Measurements from ENCODE around the gene TMEM167B. TPM values are rescaled to one million over a fixed set of nuclear protein-coding genes. Genes with fewer than 3 reads are reported as not detected.

The TMEM167B gene
- total RNA-seq, 2 experiments from 2014 or later, result 21.8 to 23.4 TPM

- no peaks in the 10 kb centered on the region for H3K9me3 Mint-ChIP-seq
- POLR2A ChIA-PET, result interaction anchor here (0.7 to 0.8 kb wide), 2 partner anchors 9 to 1658 kb away, joined by 3 to 6 read pairs; no protein-coding TSS in a partner anchor
- H3K4me3 Mint-ChIP-seq, result no peak overlapping the region
- no peaks in the 10 kb centered on the region for H3K27me3 Mint-ChIP-seq
- peak; percentile 25 for DNase-seq
- intact Hi-C loops (cut with micrococcal nuclease), result no loop called here
- peaks cover 21% of the 10 kb centered on the region for H3K4me1 Mint-ChIP-seq (ENCODE audit: low read depth)
- CTCF ChIA-PET, result interaction anchor here (1.1 to 1.6 kb wide), 3 partner anchors 21 to 44 kb away, joined by 3 read pairs; a partner anchor contains a TSS
- no peak for ATAC-seq
- H3K36me3 Mint-ChIP-seq (ENCODE audit: low read depth), result no peaks in the 10 kb centered on the region
- TF ChIP-seq CTCF (IDR thresholded peaks at IDR 0.05), result no peak
- H3K27ac Mint-ChIP-seq, result no peak overlapping the region
Observed at GRCh38 chr1:109134423-109134822, 43.9 kb downstream of the TMEM167B start.

GRCh38 chr1:109135940-109136339 is 45.4 kb downstream of the TMEM167B start:
- ChIA-PET POLR2A (interaction anchor here (1.3 kb wide), 1 partner anchor 15 kb away, joined by 3 read pairs; no protein-coding TSS in a partner anchor), CTCF (interaction anchor here (0.6 kb wide), 1 partner anchor 21 kb away, joined by 3 read pairs; no protein-coding TSS in a partner anchor)
- Mint-ChIP-seq H3K27me3 (no peaks in the 10 kb centered on the region), H3K4me1 (ENCODE audit: low read depth) (peaks cover 21% of the 10 kb centered on the region), H3K36me3 (ENCODE audit: low read depth) (no peaks in the 10 kb centered on the region), H3K27ac (no peak overlapping the region), H3K4me3 (no peak overlapping the region), H3K9me3 (no peaks in the 10 kb centered on the region)
- ATAC-seq, result no peak
- intact Hi-C loops (cut with micrococcal nuclease), result no loop called here
- TF ChIP-seq CTCF (IDR thresholded peaks at IDR 0.05), result no peak
- DNase-seq, result no peak

DNA sequence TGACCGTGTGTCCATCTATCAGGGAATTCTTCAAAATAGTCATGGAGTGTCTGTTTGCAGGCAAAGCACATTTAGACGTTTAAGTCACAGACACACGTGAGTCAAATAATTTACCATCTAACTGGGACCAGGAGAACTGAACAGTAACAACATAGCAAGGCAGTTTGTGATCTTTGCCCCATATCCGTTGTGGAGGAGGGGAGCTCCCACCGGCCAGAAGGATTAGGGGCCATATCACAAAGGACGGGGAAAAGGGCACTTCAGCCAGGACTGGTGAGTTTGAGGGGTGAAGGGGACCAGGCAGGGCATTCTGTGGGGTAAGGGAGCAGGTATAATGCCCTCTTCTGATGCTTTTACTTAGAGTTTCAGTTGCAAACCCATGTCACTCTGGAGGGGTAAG is 46.2 kb downstream of the TMEM167B start:
- Mint-ChIP-seq H3K4me1 (ENCODE audit: low read depth) (peaks cover 21% of the 10 kb centered on the region), H3K27me3 (no peaks in the 10 kb centered on the region), H3K9me3 (no peaks in the 10 kb centered on the region), H3K36me3 (ENCODE audit: low read depth) (no peaks in the 10 kb centered on the region), H3K4me3 (no peak overlapping the region), H3K27ac (no peak overlapping the region)
- ChIA-PET CTCF (no interaction called here), POLR2A (interaction anchor here (1.0 kb wide), 1 partner anchor 105 kb away, joined by 3 read pairs; no protein-coding TSS in a partner anchor)
- no peak for DNase-seq
- ATAC-seq, result no peak
- TF ChIP-seq CTCF (IDR thresholded peaks at IDR 0.05), result no peak
- intact Hi-C loops (cut with micrococcal nuclease), result no loop called here

GRCh38 chr1:109137958-109138357 is 47.4 kb downstream of the TMEM167B start:
- Mint-ChIP-seq H3K27me3 (no peaks in the 10 kb centered on the region), H3K4me1 (ENCODE audit: low read depth) (peaks cover 21% of the 10 kb centered on the region), H3K36me3 (ENCODE audit: low read depth) (no peaks in the 10 kb centered on the region), H3K27ac (no peak overlapping the region), H3K9me3 (no peaks in the 10 kb centered on the region), H3K4me3 (no peak overlapping the region)
- no peak for DNase-seq
- POLR2A ChIA-PET, result no interaction called here
- CTCF ChIA-PET, result no interaction called here
- ATAC-seq, result no peak
- intact Hi-C loops (cut with micrococcal nuclease), result no loop called here
- no peak for TF ChIP-seq CTCF (IDR thresholded peaks at IDR 0.05)

DNA sequence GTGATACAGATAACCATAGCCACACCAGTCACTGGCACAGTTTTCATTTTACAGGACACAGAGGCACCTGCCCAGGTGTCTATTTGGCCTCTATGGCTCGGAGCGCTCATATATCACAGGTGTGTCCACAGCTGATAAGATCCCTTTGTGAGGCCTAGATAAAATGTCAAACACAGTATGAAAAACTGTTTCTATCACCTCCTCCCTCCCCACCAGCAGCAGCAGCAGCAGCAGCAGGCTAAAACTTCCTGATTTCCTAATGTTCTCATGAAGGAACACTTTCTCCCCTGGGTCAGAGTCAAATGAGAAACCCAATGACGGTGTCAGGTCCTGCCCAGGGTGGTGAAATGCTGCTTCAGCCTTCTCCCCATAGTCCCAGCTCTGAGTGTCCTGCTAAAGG is 47.8 kb downstream of the TMEM167B start:
- Mint-ChIP-seq H3K36me3 (ENCODE audit: low read depth) (no peaks in the 10 kb centered on the region), H3K27me3 (no peaks in the 10 kb centered on the region), H3K9me3 (no peaks in the 10 kb centered on the region), H3K4me3 (no peak overlapping the region), H3K4me1 (ENCODE audit: low read depth) (peaks cover 21% of the 10 kb centered on the region), H3K27ac (no peak overlapping the region)
- ChIA-PET POLR2A (no interaction called here), CTCF (no interaction called here)
- intact Hi-C loops (cut with micrococcal nuclease), result no loop called here
- ATAC-seq, result no peak
- DNase-seq, result no peak
- TF ChIP-seq CTCF (IDR thresholded peaks at IDR 0.05), result no peak

Data from activated CD8-positive, alpha-beta T cell treated with anti-CD3 and anti-CD28 coated beads for 36 hours (primary cell).